CD4-positive, alpha-beta T cell treated with Interleukin-15 for 1 hour (primary cell): ENCODE measurements around the gene GMDS.

Source experiments
- DNase-seq: peaks from one replicate; pipeline ENCODE4 v3.0.0-alpha.2; 2020

The GMDS gene

DNA sequence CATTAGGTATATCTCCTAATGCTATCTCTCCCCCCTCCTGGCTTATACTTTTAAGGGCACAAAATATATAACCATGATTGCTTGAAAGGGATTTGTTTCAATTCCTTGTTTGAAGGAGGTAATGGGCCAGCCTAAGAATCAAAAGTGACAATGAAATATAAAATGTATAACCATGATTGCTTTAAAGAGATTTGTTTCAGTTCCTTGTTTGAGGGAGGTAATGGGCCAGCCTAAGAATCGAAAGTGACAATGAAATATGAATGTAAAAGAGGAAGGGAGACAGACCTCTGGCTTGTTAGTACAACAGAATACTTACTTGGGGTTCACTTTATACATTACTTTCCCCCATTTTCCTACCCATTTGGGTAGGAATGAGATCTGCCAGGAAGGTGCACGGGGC is 580.2 kb downstream of the GMDS start:
- DNase-seq = no peak

- no peak for DNase-seq
These were observed 581.1 kb downstream of the GMDS start for GRCh38 chr6:1664329-1664728.

DNA sequence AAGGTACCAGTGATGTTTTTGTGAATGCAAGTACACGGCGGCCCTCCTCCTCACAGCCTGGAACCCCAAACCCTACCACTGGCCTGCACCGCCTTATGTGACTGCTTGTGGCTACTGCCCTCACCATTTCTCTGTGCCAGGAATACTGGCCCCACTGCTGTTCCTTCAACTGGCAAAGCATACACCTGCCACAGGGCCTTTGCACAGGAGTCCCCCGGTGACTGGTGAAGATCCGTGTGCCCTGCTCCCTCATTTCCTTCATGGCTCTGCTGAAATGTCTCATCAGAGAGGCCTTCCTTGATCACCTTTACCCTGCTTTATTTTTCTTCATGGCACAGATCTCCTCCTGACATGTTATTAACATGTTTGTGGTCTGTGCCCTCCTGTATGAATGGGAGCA is 581.9 kb downstream of the GMDS start:
- DNase-seq = no peak

DNA sequence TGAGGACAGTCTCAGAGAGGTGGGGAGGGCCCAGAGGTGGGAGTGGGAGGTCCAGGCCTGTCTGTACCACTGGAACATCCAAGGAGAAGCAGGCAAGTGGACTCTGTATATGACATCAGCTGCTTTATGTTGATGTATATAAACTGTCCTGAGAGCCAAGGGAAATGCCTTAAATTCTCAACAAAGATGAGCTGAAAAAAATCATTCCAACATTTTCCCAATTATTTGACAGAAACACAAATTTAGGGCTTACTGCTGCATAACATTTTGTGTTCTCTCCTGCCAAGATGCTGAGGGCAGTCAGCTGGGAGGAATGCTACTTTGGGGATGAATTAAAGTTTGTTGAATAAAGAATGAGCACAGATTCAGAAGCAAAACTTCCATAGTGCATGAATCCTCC is 582.9 kb downstream of the GMDS start:
- no peak for DNase-seq

- DNase-seq = no peak
These were observed 585.6 kb downstream of the GMDS start for GRCh38 chr6:1659816-1660215.

DNA sequence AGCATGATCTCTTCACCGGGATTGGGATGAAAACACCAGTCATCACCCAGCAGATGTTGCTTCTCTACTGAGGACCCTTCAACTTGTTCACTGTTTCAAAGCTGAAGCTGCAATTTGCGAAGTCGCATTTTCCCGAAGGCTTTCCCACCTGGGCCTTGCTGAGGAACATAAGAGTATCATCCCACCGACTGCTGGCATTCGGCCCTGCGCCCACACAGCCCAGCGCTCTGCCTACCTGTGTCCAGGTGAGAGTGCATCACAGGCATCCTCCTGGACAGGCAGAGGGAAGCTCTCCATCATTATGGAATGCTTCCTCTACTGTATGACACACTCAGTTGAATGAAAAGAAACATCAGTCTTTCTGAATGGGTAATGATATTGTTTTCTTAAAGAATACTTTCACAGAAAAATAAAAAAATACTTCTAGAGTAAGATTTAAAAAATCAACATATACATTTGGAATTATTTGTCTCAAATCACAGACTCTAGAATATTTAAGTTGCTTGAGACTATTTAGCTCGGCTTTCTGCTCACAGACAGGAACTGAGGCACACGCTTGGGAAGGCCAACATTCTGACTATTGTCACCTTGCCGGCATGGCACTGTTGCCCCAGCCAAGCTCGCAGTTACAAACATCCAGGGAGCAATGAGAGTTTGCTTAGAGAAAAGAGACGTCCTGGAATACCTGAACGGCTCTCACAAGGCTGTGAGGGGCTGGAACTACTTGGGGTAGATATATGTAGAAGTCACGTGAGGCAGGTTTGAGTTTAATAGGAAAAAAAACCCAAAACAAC is 587.0 kb downstream of the GMDS start:
- no peak for DNase-seq

GRCh38 chr6:1657771-1658165 is 587.6 kb downstream of the GMDS start:
- no peak for DNase-seq

DNA sequence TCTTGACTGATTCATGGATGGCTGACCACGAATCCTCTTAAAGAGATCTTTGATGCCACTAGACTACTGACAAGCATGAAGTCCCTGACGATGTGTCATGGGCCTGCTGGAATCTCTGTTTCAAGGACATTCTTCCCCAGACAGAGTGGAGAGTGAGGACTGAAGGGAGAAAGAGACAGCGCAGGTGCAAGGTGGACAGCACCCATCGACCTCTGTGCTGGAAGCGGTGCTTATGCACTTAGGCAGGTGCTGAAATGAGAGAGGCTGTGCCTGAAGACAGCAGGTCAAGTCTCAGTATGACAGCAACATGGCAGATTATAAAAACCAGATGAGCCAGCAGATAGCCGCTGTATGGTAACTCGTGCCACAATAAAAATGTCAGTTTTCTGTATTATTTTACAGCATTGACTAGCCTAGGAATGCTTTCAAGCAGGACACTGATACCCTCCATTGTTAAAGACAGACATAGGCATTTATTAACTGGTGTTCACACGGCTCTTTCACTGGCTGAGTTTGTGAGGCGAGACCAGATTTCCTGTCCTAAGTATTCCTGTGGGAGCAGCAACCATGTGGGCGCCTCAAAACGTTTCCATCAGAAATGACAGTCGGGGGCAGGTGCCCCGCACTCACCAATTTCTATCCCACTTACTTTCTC is 588.2 kb downstream of the GMDS start:
- no peak for DNase-seq

GRCh38 chr6:1654054-1654453 is 591.4 kb downstream of the GMDS start:
- DNase-seq = no peak

DNA sequence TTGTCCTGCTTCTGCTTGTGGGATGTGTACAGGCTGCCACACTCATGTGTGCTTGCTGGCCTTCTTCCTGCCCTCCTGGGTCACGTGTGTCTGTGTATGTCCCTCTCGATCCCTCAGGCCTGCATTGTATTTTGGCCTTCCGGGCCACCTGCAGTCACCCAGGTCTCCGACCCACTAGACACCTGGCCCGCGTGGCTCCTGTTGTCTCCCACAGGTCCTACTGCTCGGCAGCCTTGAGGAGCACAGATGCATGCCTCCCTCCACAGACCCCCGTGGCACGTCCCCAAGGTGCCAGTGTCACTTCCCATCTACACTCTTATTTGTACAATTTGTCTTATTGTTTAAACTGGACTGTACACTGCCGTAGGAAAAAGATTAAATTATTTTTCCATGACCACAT is 592.6 kb downstream of the GMDS start:
- no peak for DNase-seq

- DNase-seq = no peak
These were observed 594.0 kb downstream of the GMDS start for GRCh38 chr6:1651362-1651761.

GRCh38 chr6:1645466-1646185 is 599.8 kb downstream of the GMDS start:
- DNase-seq = no peak

DNA sequence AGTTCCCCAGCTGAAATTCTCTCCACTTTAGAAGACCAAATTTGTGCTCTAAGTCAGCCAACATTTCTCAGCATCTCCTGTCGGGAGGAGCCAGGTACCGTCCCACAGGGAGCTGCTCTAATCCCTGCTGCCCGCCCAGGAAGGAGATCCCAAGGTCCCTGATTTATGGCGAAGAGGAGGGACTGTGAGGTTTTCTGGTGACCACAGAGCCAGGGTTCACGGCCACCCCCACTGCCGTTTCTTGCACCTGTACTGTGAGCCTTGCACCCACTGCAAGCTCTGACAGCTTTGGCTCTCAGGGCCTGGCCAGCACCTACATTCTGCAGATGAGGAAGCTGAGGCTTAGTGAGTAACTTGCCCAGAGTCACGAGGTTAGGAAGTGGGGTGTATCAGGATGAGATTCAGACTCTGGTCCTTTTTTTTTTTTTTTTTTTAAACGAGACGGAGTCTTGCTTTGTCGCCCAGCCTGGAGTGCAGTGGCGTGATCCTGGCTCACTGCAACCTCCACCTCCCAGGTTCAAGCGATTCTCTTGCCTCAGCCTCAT is 600.8 kb downstream of the GMDS start:
- DNase-seq = no peak

DNA sequence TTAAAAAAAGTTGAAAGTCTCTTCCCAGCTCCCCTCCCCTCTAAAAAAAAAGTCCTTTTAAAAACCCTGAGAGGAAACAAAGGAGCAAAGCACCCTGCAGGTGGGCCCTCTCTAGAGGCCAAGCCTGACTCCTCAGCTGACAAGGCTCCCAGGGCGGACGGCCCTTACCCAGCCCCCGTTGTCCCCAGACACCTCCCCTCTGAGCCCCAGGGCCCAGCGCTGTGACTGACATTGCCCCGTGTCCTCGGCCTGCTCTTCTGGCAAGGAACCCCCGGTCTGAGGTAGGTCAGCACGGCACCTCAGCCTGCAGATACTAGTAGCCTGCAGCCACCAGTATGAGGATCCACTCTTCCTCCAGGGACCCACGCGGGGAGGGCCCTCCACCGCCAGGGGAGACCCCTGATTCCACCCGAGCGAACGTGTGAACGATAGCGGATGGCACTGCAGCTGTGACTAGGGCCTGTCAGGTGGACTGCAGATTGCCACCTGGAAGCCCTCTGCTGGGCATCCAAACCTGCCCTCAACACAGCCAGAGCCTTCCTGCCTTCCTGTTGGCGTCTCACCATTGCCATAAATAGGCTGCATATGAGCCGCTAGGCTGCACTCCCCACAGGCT is 601.5 kb downstream of the GMDS start:
- DNase-seq = no peak

DNA sequence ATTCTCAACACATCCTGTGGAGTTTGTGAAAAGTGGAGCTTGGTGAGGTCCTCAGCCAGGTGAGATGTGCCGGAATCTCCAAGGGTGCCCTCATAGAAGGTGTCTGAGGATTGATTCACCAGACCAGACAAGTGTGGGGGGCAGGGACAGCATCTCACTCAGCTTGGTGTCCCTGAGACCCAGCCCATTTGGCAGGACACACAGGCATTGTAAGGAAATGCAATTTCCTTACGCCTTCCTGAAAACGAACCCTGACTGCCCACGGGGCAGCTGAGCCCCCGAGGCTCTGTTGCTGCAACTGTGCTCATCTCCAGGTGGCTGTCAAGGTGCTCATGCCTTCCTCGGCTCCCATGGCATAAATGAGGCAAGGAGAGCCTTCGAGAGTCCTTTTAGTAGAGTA is 602.3 kb downstream of the GMDS start:
- DNase-seq = no peak

GRCh38 chr6:1641343-1641885 is 604.0 kb downstream of the GMDS start:
- DNase-seq = no peak

- no peak for DNase-seq
These were observed 604.9 kb downstream of the GMDS start for GRCh38 chr6:1640476-1640875.

GRCh38 chr6:1639430-1639829 is 606.0 kb downstream of the GMDS start:
- no peak for DNase-seq

- DNase-seq = no peak
These were observed 608.2 kb downstream of the GMDS start for GRCh38 chr6:1636971-1637871.

- DNase-seq = no peak
These were observed 609.1 kb downstream of the GMDS start for GRCh38 chr6:1636272-1636825.

DNA sequence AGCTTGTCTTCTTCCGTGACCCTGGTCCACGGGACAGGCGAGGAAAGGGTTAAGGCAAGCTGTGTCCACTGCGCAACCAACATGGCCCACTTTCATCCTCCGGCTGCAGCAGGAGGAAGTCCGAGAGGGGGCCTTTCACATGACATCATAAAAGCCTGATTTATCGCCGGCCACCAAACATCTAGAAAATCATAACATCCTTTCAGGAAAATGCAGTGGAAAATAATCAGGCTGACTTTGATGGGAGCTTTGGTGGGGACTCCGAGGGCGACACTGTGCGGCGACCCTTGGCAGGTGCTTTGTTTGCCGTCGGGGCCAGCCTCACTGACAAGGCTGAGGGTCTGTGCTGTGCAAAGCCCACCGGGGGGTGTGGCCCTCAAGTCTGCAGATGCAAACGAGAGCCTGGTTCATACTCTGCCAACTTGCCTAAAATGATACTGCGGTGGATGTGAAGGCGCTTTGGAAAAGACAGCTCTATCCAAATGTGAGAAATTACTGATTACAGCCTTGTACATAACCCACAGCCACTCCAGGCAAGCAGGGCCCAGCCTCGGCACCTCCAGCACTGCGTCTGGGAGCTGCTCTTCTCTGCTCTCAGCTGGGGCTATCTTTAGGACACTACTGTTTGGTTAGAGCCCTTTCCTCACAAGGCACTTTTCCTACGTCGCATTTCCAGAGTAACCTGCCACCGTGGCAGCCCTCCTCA is 609.9 kb downstream of the GMDS start:
- DNase-seq = no peak
